HCT116 (cell line): ENCODE results near the gene DENND1A.

ENCODE experiments used
- RAD21 ChIP-seq: IDR thresholded peaks from 2 replicates; pipeline ENCODE4 v1.6.1; 2012; ENCODE audit warnings: low read depth, mild to moderate bottlenecking
- TF ChIP-seq, protein P1 (sequence below), 3 experiments: fragments of 200-600 bp in 1 of 3; sonication (generic) in 1 of 3; IDR thresholded peaks in 2 of 3; conservative IDR thresholded peaks in 1 of 3; 2 replicates each; pipeline ENCODE4 v1.5.1; 2012 to 2017; ENCODE audit warnings: low read depth in 2 of 3, low read length in 2 of 3, antibody characterized with exemption in 1 of 3, borderline replicate concordance in 1 of 3, control low read depth in 1 of 3, mild to moderate bottlenecking in 1 of 3, mixed read lengths in 1 of 3, mixed run types in 1 of 3, moderate library complexity in 1 of 3; ENCODE audit not compliant: insufficient read depth in 1 of 3

DNA sequence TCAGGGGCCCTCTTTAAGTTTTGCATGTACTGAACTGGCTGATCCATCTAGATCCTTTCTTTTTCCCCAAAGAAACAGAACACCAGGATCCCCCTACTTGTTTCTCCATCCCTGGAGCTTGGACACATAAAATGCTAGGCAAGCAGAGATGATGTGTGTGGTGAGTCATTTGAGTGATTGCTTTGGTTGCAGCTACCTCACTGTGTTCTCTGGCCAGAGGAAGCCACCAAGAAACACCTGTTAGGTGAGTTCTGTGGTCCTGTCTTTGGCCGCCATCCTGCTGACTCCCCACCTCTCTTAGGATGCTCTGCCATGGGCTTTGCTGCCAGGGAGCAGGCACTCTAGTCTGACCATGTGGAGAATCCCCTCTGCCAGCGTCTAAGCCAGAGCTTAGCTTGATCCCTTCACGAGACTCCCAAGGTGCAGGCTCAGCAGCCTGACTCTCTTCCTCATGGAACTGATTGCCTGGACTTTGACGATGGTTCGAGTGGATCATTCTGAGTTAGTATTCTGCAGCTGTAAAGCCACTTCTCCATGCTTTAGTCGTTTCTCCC, 27.3 kb upstream of the DENND1A start:
- TF ChIP-seq, protein P1, sequence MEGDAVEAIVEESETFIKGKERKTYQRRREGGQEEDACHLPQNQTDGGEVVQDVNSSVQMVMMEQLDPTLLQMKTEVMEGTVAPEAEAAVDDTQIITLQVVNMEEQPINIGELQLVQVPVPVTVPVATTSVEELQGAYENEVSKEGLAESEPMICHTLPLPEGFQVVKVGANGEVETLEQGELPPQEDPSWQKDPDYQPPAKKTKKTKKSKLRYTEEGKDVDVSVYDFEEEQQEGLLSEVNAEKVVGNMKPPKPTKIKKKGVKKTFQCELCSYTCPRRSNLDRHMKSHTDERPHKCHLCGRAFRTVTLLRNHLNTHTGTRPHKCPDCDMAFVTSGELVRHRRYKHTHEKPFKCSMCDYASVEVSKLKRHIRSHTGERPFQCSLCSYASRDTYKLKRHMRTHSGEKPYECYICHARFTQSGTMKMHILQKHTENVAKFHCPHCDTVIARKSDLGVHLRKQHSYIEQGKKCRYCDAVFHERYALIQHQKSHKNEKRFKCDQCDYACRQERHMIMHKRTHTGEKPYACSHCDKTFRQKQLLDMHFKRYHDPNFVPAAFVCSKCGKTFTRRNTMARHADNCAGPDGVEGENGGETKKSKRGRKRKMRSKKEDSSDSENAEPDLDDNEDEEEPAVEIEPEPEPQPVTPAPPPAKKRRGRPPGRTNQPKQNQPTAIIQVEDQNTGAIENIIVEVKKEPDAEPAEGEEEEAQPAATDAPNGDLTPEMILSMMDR (IDR thresholded peaks at IDR 0.05 in 2 of 3, conservative IDR thresholded peaks at IDR 0.05 in 1 of 3; ENCODE audit: borderline replicate concordance in 1 of 3, insufficient read depth in 1 of 3, low read depth in 2 of 3, low read length in 2 of 3): no peak
- TF ChIP-seq RAD21: no peak
